K562 (cell line): ENCODE measurements around the gene TCEAL8. TPM values are rescaled to one million over a fixed set of nuclear protein-coding genes. Genes with fewer than 3 reads are reported as not detected.

Source experiments
- CBFA2T3 ChIP-seq: fragments of 450-650 bp; IDR thresholded peaks from 2 replicates; pipeline ENCODE4 v1.6.1; 2017
- ETV5 ChIP-seq: sonication (generic); formaldehyde crosslinking; IDR thresholded peaks from 2 replicates; pipeline ENCODE4 v1.4.0; 2020; ENCODE audit warnings: low read depth, mild to moderate bottlenecking, missing genetic modification reagents
- FIP1L1 ChIP-seq: fragments of 200-400 bp; formaldehyde crosslinking; IDR thresholded peaks from 2 replicates; pipeline ENCODE4 v1.6.1; 2018; ENCODE audit warnings: mild to moderate bottlenecking, low read depth, low read length; ENCODE audit not compliant: poor library complexity, severe bottlenecking
- FOXA1 ChIP-seq: fragments of 450-650 bp; IDR thresholded peaks from 2 replicates; pipeline ENCODE4 v1.6.1; 2016; ENCODE audit warnings: mild to moderate bottlenecking, borderline replicate concordance
- GTF2A2 ChIP-seq: IDR thresholded peaks from 2 replicates; pipeline ENCODE4 v1.6.1; 2016; ENCODE audit warnings: mild to moderate bottlenecking, missing genetic modification characterization, missing compliant biosample characterization
- HCFC1 ChIP-seq: IDR thresholded peaks from 2 replicates; pipeline ENCODE4 v1.6.1; 2012; ENCODE audit warnings: low read depth, low read length, improper control_type of control experiment
- HDAC2 ChIP-seq: fragments of 450-650 bp; IDR thresholded peaks from 2 replicates; pipeline ENCODE4 v1.6.1; 2016; ENCODE audit warnings: mild to moderate bottlenecking
- HNRNPH1 ChIP-seq: fragments of 200-400 bp; formaldehyde crosslinking; optimal IDR thresholded peaks from 2 replicates; pipeline ENCODE3; 2017; ENCODE audit warnings: low read depth, mild to moderate bottlenecking, low read length, moderate library complexity
- KAT2B ChIP-seq: IDR thresholded peaks from one replicate; pipeline ENCODE4 v1.6.1; 2012; ENCODE audit warnings: low read depth, mild to moderate bottlenecking, control low read depth, inconsistent platforms, low read length, moderate library complexity
- KLF6 ChIP-seq: fragments of 250-450 bp; sonication (Bioruptor Pico); IDR thresholded peaks from 2 replicates; pipeline ENCODE4 v1.4.0; 2020; ENCODE audit warnings: mild to moderate bottlenecking, moderate library complexity, borderline replicate concordance
- LCOR ChIP-seq: sonication (generic); formaldehyde crosslinking; IDR thresholded peaks from 2 replicates; pipeline ENCODE4 v1.8.0; 2022; ENCODE audit warnings: mild to moderate bottlenecking, missing genetic modification reagents
- MCM5 ChIP-seq: fragments of 450-650 bp; IDR thresholded peaks from 2 replicates; pipeline ENCODE4 v1.6.1; 2016; ENCODE audit warnings: low read depth
- MEF2D ChIP-seq: conservative IDR thresholded peaks from 2 replicates; pipeline ENCODE4 v1.6.1; 2016; ENCODE audit warnings: low read depth, missing genetic modification characterization, missing compliant biosample characterization
- POLR3A ChIP-seq: IDR thresholded peaks from 2 replicates; pipeline ENCODE4 v1.6.1; 2011; ENCODE audit warnings: borderline replicate concordance, mild to moderate bottlenecking, moderate library complexity; ENCODE audit not compliant: insufficient read length, insufficient read depth; ENCODE audit errors: extremely low read depth
- SMARCC2 ChIP-seq: fragments of 450-650 bp; IDR thresholded peaks from 2 replicates; pipeline ENCODE4 v1.6.1; 2017; ENCODE audit warnings: antibody characterized with exemption, moderate library complexity, mild to moderate bottlenecking, low read depth
- TAF1 ChIP-seq: IDR thresholded peaks from 2 replicates; pipeline ENCODE4 v1.6.1; 2011; ENCODE audit warnings: mild to moderate bottlenecking, low read length, moderate library complexity; ENCODE audit not compliant: insufficient read depth, control insufficient read depth, severe bottlenecking; ENCODE audit errors: extremely low read depth
- TAF9B ChIP-seq: fragments of 450-650 bp; IDR thresholded peaks from 2 replicates; pipeline ENCODE4 v1.6.1; 2018; ENCODE audit warnings: mild to moderate bottlenecking; ENCODE audit not compliant: partially characterized antibody
- TFAM ChIP-seq: fragments of 250-450 bp; sonication (Bioruptor Pico); conservative IDR thresholded peaks from 2 replicates; pipeline ENCODE4 v1.5.0; 2021; ENCODE audit warnings: mild to moderate bottlenecking, moderate library complexity
- TGIF2 ChIP-seq: sonication (generic); formaldehyde crosslinking; IDR thresholded peaks from 2 replicates; pipeline ENCODE4 v1.8.1; 2022; ENCODE audit warnings: mild to moderate bottlenecking, missing genetic modification reagents, moderate library complexity
- TRIM24 ChIP-seq, 2 experiments: fragments of 450-650 bp; IDR thresholded peaks; 2 replicates each; pipeline ENCODE4 v1.6.1; 2016
- XRCC3 ChIP-seq: fragments of 450-650 bp; IDR thresholded peaks from 2 replicates; pipeline ENCODE4 v1.6.1; 2017; ENCODE audit warnings: mild to moderate bottlenecking, moderate library complexity
- ZNF217 ChIP-seq: sonication (generic); formaldehyde crosslinking; IDR thresholded peaks from 2 replicates; pipeline ENCODE4 v1.8.0; 2022; ENCODE audit warnings: mild to moderate bottlenecking, missing genetic modification reagents
- ZNF507 ChIP-seq: conservative IDR thresholded peaks from 2 replicates; pipeline ENCODE4 v1.6.1; 2017; ENCODE audit warnings: missing genetic modification characterization, missing compliant biosample characterization
- ZNF518B ChIP-seq: fragments of 250-450 bp; sonication (Bioruptor Pico); IDR thresholded peaks from 2 replicates; pipeline ENCODE4 v1.5.0; 2021; ENCODE audit warnings: mild to moderate bottlenecking, moderate library complexity
- ZNF717 ChIP-seq: fragments of 250-450 bp; sonication (Bioruptor Pico); IDR thresholded peaks from 2 replicates; pipeline ENCODE4 v1.5.0; 2021
- polyA plus RNA-seq, 8 experiments: library from polyadenylated mRNA; depleted of rRNA in 4 of 8; stranded (reverse) in 5 of 8; unstranded in 3 of 8; fragments of >200 nt; fragmentation: Nextera tagmentation in 2 of 8; fragmentation: Illumina TruSeq in 1 of 8; extraction: Ambion mirVana in 2 of 8; extraction: Trizol in 1 of 8; gene quantifications; 2 replicates each; pipeline versions ENCODE4 v1.2.1 to v1.2.3, GENCODE V29; 2011 to 2014; ENCODE audit warnings: inconsistent platforms in 1 of 8, missing spikeins in 1 of 8
- total RNA-seq, 7 experiments: library from RNA; depleted of rRNA in 6 of 7; stranded (reverse); fragments of >200 nt in 6 of 7; fragmentation: Illumina TruSeq in 2 of 7; extraction: Trizol in 2 of 7; gene quantifications; 2 replicates each; pipeline versions ENCODE4 v1.2.1 to v1.2.3, GENCODE V29; 2011 to 2021; ENCODE audit warnings: low replicate concordance in 1 of 7
- TF ChIP-seq, protein P1 (sequence below): fragments of 450-650 bp; IDR thresholded peaks from one replicate; pipeline ENCODE4 v1.6.1; 2018; ENCODE audit warnings: mild to moderate bottlenecking, moderate library complexity; ENCODE audit not compliant: partially characterized antibody
- TF ChIP-seq, protein P2 (sequence below), 2 experiments: fragments of 450-650 bp in 1 of 2; sonication (generic) in 1 of 2; formaldehyde crosslinking; conservative IDR thresholded peaks; 2 replicates each; pipeline versions ENCODE4 v1.4.0 to v1.8.1; 2020 to 2022; ENCODE audit warnings: mild to moderate bottlenecking in 1 of 2, missing genetic modification reagents in 1 of 2

TCEAL8 gene
- total and polyA plus RNA-seq, 9 of the 15 experiments (the other 6 are each of a cell fraction or from before 2014, with no cell fraction given), result 49.0 to 178 (median 101) TPM

GRCh38 chrX:103233263-103233662 lies 21.7 kb downstream of the TCEAL8 start (continued):
- TF ChIP-seq HCFC1, result no peak
- no peak for TF ChIP-seq MCM5
- TF ChIP-seq XRCC3, result no peak
- 0 out of 2 replicates have a peak, but pooled peaks have one; percentile 44 for TF ChIP-seq ETV5 (CRISPR knock-in tag)
- TF ChIP-seq TRIM24 (IDR thresholded peaks at IDR 0.05), result peak; percentile 34 to 76; a peak in 2 of 4 replicates
- TF ChIP-seq KAT2B, result no peak
- no peak for TF ChIP-seq TAF1
- TF ChIP-seq HDAC2, result peak; percentile 63; the same call in 1 of the 2 replicates
- no peak for TF ChIP-seq ZNF217
- no peak for TF ChIP-seq TGIF2 (CRISPR knock-in tag)
- no peak for TF ChIP-seq GTF2A2
- TF ChIP-seq, protein P1, sequence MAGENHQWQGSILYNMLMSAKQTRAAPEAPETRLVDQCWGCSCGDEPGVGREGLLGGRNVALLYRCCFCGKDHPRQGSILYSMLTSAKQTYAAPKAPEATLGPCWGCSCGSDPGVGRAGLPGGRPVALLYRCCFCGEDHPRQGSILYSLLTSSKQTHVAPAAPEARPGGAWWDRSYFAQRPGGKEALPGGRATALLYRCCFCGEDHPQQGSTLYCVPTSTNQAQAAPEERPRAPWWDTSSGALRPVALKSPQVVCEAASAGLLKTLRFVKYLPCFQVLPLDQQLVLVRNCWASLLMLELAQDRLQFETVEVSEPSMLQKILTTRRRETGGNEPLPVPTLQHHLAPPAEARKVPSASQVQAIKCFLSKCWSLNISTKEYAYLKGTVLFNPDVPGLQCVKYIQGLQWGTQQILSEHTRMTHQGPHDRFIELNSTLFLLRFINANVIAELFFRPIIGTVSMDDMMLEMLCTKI, result no peak
- TF ChIP-seq ZNF717 (CRISPR knock-in tag), result no peak
- TF ChIP-seq SMARCC2, result no peak
- TF ChIP-seq ZNF518B (CRISPR knock-in tag), result no peak
- TF ChIP-seq, protein P2, sequence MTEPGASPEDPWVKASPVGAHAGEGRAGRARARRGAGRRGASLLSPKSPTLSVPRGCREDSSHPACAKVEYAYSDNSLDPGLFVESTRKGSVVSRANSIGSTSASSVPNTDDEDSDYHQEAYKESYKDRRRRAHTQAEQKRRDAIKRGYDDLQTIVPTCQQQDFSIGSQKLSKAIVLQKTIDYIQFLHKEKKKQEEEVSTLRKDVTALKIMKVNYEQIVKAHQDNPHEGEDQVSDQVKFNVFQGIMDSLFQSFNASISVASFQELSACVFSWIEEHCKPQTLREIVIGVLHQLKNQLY (CRISPR knock-in tag; conservative IDR thresholded peaks at IDR 0.05), result no peak
- TF ChIP-seq LCOR (CRISPR knock-in tag), result 0 out of 2 replicates have a peak, but pooled peaks have one; percentile 55
- TF ChIP-seq KLF6, result no peak
- no peak for TF ChIP-seq MEF2D (tag)
- no peak for TF ChIP-seq HNRNPH1
- no peak for TF ChIP-seq FIP1L1
- peak; percentile 50 for TF ChIP-seq TAF9B
- TF ChIP-seq ZNF507 (tag), result no peak
- no peak for TF ChIP-seq POLR3A
- peak; percentile 97 for TF ChIP-seq CBFA2T3
- no peak for TF ChIP-seq FOXA1
- TF ChIP-seq TFAM (CRISPR knock-in tag), result no peak
